Measurements from ENCODE around the gene SHROOM3.

GRCh38 chr4:76558396-76559235 lies 123.6 kb downstream of the SHROOM3 start:
- no peak for TF ChIP-seq POLR2A (IDR thresholded peaks at IDR 0.05)
- TF ChIP-seq CTCF (IDR thresholded peaks at IDR 0.05), result no peak
